Nucleus accumbens (tissue), 56 donors: Measurements from ENCODE around the gene PRKAA1.
"Not testable (repeated sequence)": the region's sequence is repeated elsewhere in the genome, so short reads cannot be mapped to it uniquely, and the experiment has no call there.

Experiments used
- DNase-seq, 56 donors: peaks; one replicate each; lab custom pipeline; 2025; lab: John Stamatoyannopoulos, UW

PRKAA1 gene

DNA sequence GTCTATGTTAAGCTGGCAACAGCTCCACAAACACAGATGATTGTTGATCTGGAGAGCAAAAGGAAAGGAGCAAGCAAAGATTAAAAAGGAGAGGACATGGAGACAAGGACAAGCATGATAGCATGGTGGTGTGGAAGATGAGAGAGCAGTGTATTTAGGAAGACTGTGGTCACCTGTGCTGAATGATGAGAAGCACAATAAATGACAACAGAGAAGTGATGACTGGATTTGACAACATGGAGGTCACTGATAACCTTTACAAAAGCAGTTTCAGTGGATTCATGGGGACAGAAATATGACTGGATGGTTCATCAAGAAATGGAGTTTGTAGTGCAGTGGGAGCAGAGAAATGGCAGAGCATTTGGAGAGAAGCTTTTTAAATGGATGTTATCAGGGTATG lies 62.6 kb downstream of the PRKAA1 start:
- DNase-seq: no peak

- DNase-seq: no peak
These were observed 63.2 kb downstream of the PRKAA1 start for GRCh38 chr5:40734986-40735385.

DNA sequence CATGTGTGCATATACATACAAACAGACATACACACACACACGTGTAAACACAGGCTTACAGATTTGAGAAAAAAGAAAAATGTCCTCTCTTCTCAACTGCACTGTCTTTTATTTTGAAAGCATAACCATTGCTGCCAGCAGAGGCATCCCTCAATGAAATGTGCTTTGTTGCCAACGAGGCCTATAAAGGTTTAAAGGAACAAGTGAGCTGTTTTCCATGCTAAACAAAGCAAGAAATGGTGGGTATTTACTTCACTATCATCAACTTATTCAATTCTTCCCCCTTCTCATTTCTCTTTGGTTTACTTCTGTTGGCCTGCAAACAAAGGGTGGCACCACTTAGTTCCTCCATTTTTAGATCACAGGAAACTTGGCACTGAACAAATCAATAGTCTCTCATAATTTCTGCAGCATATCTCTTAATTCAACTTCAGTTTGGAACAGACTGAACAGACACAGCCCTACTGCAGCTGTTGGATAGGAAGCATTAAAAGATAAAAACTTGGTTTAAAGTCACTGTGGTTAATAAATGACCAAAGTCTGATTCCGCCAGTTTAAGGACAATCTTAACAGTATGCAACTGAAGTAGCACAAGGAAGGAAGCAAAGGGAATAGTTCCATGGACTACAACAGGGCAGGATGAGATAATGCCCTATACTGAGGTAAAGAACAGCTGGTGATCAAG lies 64.2 kb downstream of the PRKAA1 start:
- DNase-seq: no peak

- no peak for DNase-seq
These were observed 64.7 kb downstream of the PRKAA1 start for GRCh38 chr5:40733434-40733833.

DNA sequence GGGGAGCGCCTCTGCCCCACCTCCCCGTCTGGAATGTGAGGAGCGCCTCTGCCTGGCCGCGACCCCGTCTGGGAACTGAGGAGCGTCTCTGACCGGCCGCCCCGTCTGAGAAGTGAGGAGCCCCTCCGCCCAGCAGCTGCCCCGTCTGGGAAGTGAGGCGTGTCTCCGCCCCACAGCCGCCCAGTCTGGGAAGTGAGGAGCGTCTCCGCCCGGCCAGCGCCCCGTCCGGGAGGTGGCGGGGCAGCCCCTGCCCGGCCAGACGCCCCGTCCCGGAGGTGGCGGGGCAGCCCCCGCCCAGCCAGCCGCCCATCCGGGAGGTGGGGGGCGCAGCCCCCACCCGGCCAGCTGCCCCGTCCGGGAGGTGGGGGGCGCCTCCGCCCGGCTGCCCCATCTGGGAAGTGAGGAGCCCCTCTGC lies 75.7 kb downstream of the PRKAA1 start:
- not testable (repeated sequence) for DNase-seq

- no peak for DNase-seq
These were observed 78.1 kb downstream of the PRKAA1 start for GRCh38 chr5:40720069-40720468.

- no peak for DNase-seq
These were observed 80.9 kb downstream of the PRKAA1 start for GRCh38 chr5:40717281-40717680.

- DNase-seq: no peak
These were observed 81.6 kb downstream of the PRKAA1 start for GRCh38 chr5:40716590-40716989.

GRCh38 chr5:40716000-40716399 lies 82.2 kb downstream of the PRKAA1 start:
- peak in 12 of 56 donors; percentile 2 to 26 (median 7) for DNase-seq

DNA sequence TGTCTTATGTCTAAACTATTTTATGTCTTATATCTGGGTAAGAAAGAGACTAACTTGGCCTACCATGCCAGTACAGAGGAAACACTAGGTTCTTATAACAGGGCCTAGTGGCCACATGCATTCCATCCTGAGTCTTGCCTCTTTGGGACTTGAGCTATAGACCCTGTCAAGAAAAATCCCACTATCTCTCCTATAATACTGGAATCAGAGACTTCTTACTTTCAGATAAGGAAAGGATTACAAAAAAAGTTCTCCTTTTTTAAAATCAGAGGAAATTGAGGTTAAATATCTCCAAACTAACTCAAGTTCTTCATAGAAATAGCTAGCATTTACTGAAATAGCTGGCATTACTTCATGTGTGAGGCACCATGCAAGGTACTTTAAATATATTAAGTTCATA lies 84.2 kb downstream of the PRKAA1 start:
- no peak for DNase-seq

GRCh38 chr5:40710575-40710974 lies 87.6 kb downstream of the PRKAA1 start:
- not testable (repeated sequence) for DNase-seq
